ENCODE results near the gene TAF11. TPM values are rescaled to one million over a fixed set of nuclear protein-coding genes. Genes with fewer than 3 reads are reported as not detected.

TAF11 gene
- total RNA-seq, 4 donors from 2014 or later, result 6.4 to 35.1 (median 19.9) TPM

GRCh38 chr6:34911822-34912221, 24.0 kb upstream of the TAF11 start:
- H3K4me3 ChIP-seq, result no peak overlapping the region
- H3K27me3 ChIP-seq, result no peaks in the 10 kb centered on the region
- no peak for TF ChIP-seq POLR2AphosphoS5 (IDR thresholded peaks at IDR 0.05)
- TF ChIP-seq CTCF (IDR thresholded peaks at IDR 0.05), result no peak
- no peak for TF ChIP-seq POLR2A (IDR thresholded peaks at IDR 0.05)
- TF ChIP-seq EP300 (IDR thresholded peaks at IDR 0.05; ENCODE audit: low read depth), result no peak
- WGBS, 2 donors (ENCODE audit: low coverage in 1 of 2), result 76 to 83% methylated on average over 4 to 5 of the region's 5 CpGs
- in situ Hi-C loops (cut with MboI; ENCODE audit: low pct_ligation_motif_present in 1 of 4, low pct_unique_long_range_greater_than_20kb in 1 of 4, low sequenced_read_pairs in 3 of 4), result no loop called here
- peaks cover 0 to 12% (median 0%) of the 10 kb centered on the region in 4 donors for H3K4me1 ChIP-seq
- H3K27ac ChIP-seq, result no peak overlapping the region
- intact Hi-C loops (cut with DNase I; ENCODE audit: low total_unique reads), result no loop called here
- DNase-seq, result no peak
- no peaks in the 10 kb centered on the region for H3K36me3 ChIP-seq
- H3K9me3 ChIP-seq, result no peaks in the 10 kb centered on the region

GRCh38 chr6:34909320-34909883, 21.6 kb upstream of the TAF11 start:
- Histone ChIP-seq H3K4me1 (peaks cover 0 to 12% (median 0%) of the 10 kb centered on the region in 4 donors), H3K27me3 (no peaks in the 10 kb centered on the region), H3K36me3 (no peaks in the 10 kb centered on the region), H3K27ac (no peak overlapping the region), H3K4me3 (no peak overlapping the region), H3K9me3 (no peaks in the 10 kb centered on the region)
- in situ Hi-C loops (cut with MboI; ENCODE audit: low pct_ligation_motif_present in 1 of 4, low pct_unique_long_range_greater_than_20kb in 1 of 4, low sequenced_read_pairs in 3 of 4) (no loop called here), intact Hi-C loops (cut with DNase I; ENCODE audit: low total_unique reads) (no loop called here)
- WGBS, 2 donors (ENCODE audit: low coverage in 1 of 2), result 90 to 93% methylated on average over 5 to 6 of the region's 6 CpGs
- DNase-seq, result no peak
- TF ChIP-seq CTCF (IDR thresholded peaks at IDR 0.05), result no peak
- no peak for TF ChIP-seq POLR2A (IDR thresholded peaks at IDR 0.05)
- no peak for TF ChIP-seq EP300 (IDR thresholded peaks at IDR 0.05; ENCODE audit: low read depth)
- TF ChIP-seq POLR2AphosphoS5 (IDR thresholded peaks at IDR 0.05), result no peak

- H3K4me3 ChIP-seq, result no peak overlapping the region
- TF ChIP-seq POLR2AphosphoS5 (IDR thresholded peaks at IDR 0.05) (no peak), EP300 (IDR thresholded peaks at IDR 0.05; ENCODE audit: low read depth) (no peak), POLR2A (IDR thresholded peaks at IDR 0.05) (no peak), CTCF (IDR thresholded peaks at IDR 0.05) (no peak)
- 96 to 100% methylated on average over 2 to 3 of the region's 3 CpGs for WGBS, 2 donors (ENCODE audit: low coverage in 1 of 2)
- in situ Hi-C loops (cut with MboI; ENCODE audit: low pct_ligation_motif_present in 1 of 4, low pct_unique_long_range_greater_than_20kb in 1 of 4, low sequenced_read_pairs in 3 of 4) (no loop called here), intact Hi-C loops (cut with DNase I; ENCODE audit: low total_unique reads) (no loop called here)
- no peaks in the 10 kb centered on the region for H3K9me3 ChIP-seq
- H3K27ac ChIP-seq, result no peak overlapping the region
- DNase-seq, result no peak
- peaks cover 0 to 12% (median 0%) of the 10 kb centered on the region in 4 donors for H3K4me1 ChIP-seq
- no peaks in the 10 kb centered on the region for H3K36me3 ChIP-seq
- H3K27me3 ChIP-seq, result no peaks in the 10 kb centered on the region
These were observed 20.4 kb upstream of the TAF11 start for GRCh38 chr6:34908194-34908593.

DNA sequence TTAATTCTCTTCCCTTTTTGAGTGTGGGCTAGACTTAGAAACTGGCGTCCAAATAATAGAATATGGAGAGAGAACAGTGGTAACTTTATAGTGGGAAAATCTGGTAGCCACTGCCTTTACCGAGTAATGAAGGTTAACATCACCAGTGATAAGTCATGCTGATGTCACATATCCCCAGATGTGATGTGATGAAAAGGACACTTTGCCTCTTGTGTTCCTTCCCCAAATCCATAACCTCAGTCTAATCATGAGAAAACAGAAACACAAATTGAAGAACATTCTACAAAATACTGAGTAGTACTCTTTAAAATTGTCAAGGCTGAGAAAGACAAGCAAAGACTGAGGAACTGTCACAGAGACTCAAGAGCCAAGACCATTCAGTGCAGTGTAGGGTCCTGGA, 19.0 kb upstream of the TAF11 start:
- TF ChIP-seq POLR2AphosphoS5 (IDR thresholded peaks at IDR 0.05) (no peak), CTCF (IDR thresholded peaks at IDR 0.05) (no peak), POLR2A (IDR thresholded peaks at IDR 0.05) (no peak), EP300 (IDR thresholded peaks at IDR 0.05; ENCODE audit: low read depth) (no peak)
- Histone ChIP-seq H3K36me3 (no peaks in the 10 kb centered on the region), H3K27me3 (no peaks in the 10 kb centered on the region), H3K27ac (no peak overlapping the region), H3K4me1 (peaks cover 0 to 6% (median 0%) of the 10 kb centered on the region in 4 donors), H3K9me3 (no peaks in the 10 kb centered on the region), H3K4me3 (no peak overlapping the region)
- DNase-seq, result no peak
- WGBS, 2 donors (ENCODE audit: low coverage in 1 of 2), result 93% methylated on average over 2 of the region's 2 CpGs; no CpG with 5 or more reads in 1 of the 2 donors
- intact Hi-C loops (cut with DNase I; ENCODE audit: low total_unique reads) (no loop called here), in situ Hi-C loops (cut with MboI; ENCODE audit: low pct_ligation_motif_present in 1 of 4, low pct_unique_long_range_greater_than_20kb in 1 of 4, low sequenced_read_pairs in 3 of 4) (no loop called here)

Data from transverse colon (tissue), 4 donors.